ENCODE data around the gene GRIN2B.
A peak's percentile ranks its signal among the peaks of the same experiment; 100 is the strongest.

GRIN2B gene

DNA sequence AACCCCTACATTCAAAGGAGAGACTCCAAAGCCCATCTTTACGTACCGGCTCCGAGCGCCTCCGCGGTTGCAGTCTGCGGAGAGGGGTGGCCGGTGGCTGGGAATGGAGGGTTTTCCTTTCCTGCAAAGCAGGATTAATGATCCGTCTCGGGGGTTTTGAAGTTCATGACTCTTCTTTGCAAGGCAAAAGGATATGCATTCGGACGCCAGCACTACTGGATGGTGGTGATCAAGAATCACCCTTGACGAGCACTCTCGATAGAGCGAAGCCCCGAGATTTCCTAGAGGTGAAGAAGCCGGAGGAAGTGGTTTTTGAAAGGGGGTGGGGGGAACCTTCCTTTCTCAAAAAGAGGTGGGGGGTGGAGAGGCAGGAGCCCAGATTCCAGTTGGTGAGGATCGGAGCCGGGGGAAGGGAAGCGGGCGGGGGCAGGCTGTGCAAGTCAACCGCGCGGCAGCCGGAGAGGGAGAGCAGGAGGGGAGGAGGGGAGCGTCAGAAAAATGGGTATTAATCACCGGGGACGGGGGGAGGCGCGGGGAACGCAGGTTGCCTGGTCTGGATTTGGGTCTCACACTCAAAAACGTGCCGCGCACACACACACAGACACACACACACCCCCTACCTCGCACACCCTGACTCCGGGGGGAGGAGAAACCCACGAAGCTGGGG lies at the start of gene GRIN2B:
GRIN2B (minus strand) TSS at position 307 of the 667 bp plus-strand sequence. CDS start 115,394 bp downstream, outside the sequence.
- no peak for DNase-seq
- ATAC-seq, result peak; percentile 33

DNA sequence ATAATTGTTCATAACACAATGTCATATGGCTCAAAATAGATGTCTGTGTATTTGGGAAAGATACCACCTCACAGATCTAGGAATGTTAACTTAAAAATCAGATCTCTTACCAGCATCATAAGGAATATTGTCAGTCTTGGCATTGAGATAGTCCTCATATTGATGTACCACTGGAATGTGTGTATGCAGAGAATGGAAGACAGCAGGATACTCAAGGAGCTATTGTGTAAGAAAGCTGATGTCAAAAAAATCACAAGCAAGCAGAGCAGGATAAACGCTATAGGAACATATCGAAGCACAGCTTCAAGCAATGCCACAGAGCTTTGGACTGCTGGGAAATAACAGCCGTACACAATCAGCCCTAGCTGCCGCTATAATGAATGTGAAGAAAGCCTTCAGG lies 45.1 kb upstream of the GRIN2B start:
- H3K27me3 Mint-ChIP-seq, result no peaks in the 10 kb centered on the region
- DNase-seq (no peak), ATAC-seq (no peak)
- no peaks in the 10 kb centered on the region for H3K4me1 Mint-ChIP-seq
- H3K9me3 Mint-ChIP-seq, result no peaks in the 10 kb centered on the region
- H3K4me3 Mint-ChIP-seq, result no peak overlapping the region
- H3K27ac Mint-ChIP-seq, result no peak overlapping the region

More for the DNA sequence above, at the start of gene GRIN2B:
- Mint-ChIP-seq H3K4me3 (peak within 1 kb of the TSS; percentile 45 to 73), H3K4me1 (peaks cover 25% of the 10 kb centered on the region), H3K27ac (peak within 1 kb of the TSS in 1 of 2 donors; percentile 37), H3K27me3 (peaks cover 81% of the 10 kb centered on the region), H3K9me3 (no peaks in the 10 kb centered on the region)

DNA sequence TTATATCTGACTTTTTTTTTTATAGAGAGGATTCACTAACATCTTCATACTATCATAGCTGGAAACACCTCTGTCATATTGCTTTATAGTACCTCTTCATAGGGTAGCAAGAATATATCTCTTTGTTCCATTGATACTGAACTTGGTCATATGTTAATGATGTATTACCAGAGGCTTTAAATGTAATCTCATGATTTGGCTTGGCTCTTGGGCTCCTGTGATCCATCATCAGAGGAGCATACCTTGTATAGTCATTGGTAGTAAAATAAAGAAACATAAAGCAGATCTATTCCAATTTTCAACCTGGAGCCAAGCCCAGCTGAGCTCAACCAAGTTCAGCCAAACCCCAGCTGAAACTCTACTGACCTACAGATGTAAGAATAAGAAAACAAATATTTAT lies 43.2 kb upstream of the GRIN2B start:
- Mint-ChIP-seq H3K4me1 (no peaks in the 10 kb centered on the region), H3K27me3 (no peaks in the 10 kb centered on the region), H3K4me3 (no peak overlapping the region), H3K9me3 (no peaks in the 10 kb centered on the region), H3K27ac (no peak overlapping the region)
- ATAC-seq (no peak), DNase-seq (no peak)

DNA sequence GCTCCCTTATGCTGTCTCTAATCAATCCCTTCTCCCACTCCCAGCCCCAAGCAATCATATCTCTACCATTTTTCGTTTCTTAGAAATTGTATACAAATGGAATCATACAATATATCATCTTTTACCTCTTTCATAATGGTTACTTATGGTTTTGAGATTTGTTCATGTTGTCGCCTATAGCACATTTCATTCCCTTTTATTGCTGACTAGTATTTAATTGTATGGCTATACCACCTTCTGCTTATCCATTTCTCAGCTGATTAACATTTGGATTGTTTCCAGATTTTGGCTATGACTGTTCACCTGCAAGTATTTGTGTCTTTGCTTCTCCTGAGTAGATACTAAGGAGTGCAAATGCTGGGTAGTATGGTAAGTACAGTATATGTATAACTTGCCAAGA lies 36.7 kb upstream of the GRIN2B start:
- no peaks in the 10 kb centered on the region for H3K9me3 Mint-ChIP-seq
- no peaks in the 10 kb centered on the region for H3K27me3 Mint-ChIP-seq
- H3K27ac Mint-ChIP-seq, result no peak overlapping the region
- no peaks in the 10 kb centered on the region for H3K4me1 Mint-ChIP-seq
- H3K4me3 Mint-ChIP-seq, result no peak overlapping the region
- ATAC-seq (no peak), DNase-seq (no peak)

DNA sequence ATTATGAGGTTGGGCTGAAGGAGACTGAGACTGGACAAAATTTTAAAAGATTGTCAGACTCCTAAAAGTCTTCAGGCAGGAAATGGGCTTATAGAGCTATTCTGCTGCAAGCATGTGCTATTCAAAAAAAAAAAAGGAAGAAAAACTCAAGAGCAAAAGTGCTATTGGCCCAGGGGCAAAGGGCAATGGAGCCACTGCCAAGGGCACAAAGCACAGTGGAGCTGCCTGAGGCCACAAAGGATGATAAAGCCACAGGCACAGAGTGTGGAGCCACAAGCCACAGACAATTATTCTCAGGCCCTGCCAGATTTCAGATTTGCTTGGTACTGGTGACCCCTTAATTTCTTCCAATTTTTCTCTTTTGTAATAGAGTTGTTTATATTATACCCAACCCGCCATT lies 29.6 kb upstream of the GRIN2B start:
- no peaks in the 10 kb centered on the region for H3K4me1 Mint-ChIP-seq
- H3K27ac Mint-ChIP-seq, result no peak overlapping the region
- H3K4me3 Mint-ChIP-seq, result no peak overlapping the region
- H3K9me3 Mint-ChIP-seq, result no peaks in the 10 kb centered on the region
- ATAC-seq (no peak), DNase-seq (no peak)
- no peaks in the 10 kb centered on the region for H3K27me3 Mint-ChIP-seq

DNA sequence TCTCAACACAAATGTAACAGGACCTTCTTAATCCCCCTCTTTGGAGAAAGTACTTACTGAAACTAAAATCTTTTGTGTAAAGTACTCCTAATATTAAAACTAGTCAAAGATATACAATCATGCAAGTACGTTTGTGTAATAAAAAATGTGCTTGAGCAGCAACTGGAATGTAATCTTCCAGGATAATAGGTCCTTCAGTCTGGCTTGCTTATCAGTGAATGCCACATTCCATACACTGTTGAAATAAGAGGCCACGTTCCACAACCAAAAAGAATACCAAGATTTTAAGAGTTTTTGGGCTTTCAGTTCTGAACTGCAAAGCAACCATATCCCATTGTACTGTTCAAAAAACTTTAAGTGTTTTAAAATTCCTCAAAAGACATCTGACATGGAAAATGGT lies 26.2 kb upstream of the GRIN2B start:
- ATAC-seq (no peak), DNase-seq (no peak)
- Mint-ChIP-seq H3K27me3 (no peaks in the 10 kb centered on the region), H3K4me3 (no peak overlapping the region), H3K27ac (no peak overlapping the region), H3K4me1 (no peaks in the 10 kb centered on the region), H3K9me3 (peaks cover 11 to 17% of the 10 kb centered on the region in 2 donors)

DNA sequence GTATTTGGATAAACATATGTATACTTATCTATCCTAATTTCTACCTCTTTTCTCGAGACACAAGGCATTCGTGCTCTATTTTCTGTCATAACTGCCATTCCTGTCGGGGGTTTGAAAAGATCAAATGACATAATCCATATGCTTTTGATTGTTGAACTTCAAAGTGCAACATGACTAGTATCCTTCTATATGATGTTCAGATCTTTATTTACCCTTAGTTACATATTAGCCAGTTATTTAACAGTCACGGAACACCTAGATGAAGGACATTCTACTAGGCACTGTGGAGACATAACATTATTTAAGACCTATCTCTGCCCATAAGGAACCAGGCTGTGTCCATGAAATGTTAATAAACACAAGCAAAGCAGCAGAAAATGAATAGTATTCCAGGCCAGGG lies 11.2 kb upstream of the GRIN2B start:
- H3K27ac Mint-ChIP-seq, result no peak overlapping the region
- ATAC-seq, result no peak
- no peaks in the 10 kb centered on the region for H3K4me1 Mint-ChIP-seq
- no peak overlapping the region for H3K4me3 Mint-ChIP-seq
- no peaks in the 10 kb centered on the region for H3K9me3 Mint-ChIP-seq
- no peak for DNase-seq
- H3K27me3 Mint-ChIP-seq, result peaks cover 6% of the 10 kb centered on the region

DNA sequence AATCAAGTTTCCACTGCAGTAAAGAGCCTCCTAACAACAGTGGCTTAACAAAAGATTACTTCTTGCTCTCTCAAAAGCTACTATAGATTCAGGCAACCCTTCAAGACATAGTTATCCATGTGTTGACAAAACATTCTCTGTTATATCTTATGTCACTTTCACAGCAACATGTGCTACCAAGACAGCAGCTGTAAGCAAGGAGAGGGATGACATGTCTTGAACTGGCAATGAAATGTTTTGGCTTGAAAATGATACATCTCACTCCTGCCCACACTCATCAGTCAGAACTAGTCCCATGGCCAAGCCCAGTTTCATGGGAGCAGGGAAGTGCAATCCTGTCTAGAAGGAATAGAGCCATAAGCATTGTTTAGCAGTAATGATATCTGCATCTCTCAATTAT lies 10.7 kb upstream of the GRIN2B start:
- Mint-ChIP-seq H3K4me3 (no peak overlapping the region), H3K27me3 (peaks cover 6% of the 10 kb centered on the region), H3K9me3 (no peaks in the 10 kb centered on the region), H3K4me1 (no peaks in the 10 kb centered on the region), H3K27ac (no peak overlapping the region)
- ATAC-seq (no peak), DNase-seq (no peak)

DNA sequence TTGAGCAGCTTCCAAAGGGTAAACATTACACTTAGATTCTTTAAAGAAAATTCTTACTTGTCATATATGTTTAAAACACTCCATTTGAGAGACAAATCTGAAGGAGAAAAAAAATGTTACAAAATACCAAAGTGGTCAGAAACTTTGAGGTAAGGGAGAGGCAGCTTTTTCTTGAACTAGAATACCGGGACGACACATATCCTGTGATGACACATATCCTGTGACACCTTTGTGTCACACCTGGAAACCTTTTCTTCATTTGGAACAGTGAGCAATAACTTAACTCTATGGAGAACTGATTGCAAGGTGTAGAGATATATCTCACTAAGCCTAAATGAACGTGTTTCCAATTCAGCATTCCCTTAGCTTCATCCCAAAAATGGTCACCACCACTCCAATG lies 4.6 kb upstream of the GRIN2B start:
- DNase-seq (no peak), ATAC-seq (no peak)
- no peak overlapping the region for H3K27ac Mint-ChIP-seq
- H3K4me1 Mint-ChIP-seq, result peaks cover 11% of the 10 kb centered on the region
- no peak overlapping the region for H3K4me3 Mint-ChIP-seq
- no peaks in the 10 kb centered on the region for H3K9me3 Mint-ChIP-seq
- peaks cover 43% of the 10 kb centered on the region for H3K27me3 Mint-ChIP-seq

DNA sequence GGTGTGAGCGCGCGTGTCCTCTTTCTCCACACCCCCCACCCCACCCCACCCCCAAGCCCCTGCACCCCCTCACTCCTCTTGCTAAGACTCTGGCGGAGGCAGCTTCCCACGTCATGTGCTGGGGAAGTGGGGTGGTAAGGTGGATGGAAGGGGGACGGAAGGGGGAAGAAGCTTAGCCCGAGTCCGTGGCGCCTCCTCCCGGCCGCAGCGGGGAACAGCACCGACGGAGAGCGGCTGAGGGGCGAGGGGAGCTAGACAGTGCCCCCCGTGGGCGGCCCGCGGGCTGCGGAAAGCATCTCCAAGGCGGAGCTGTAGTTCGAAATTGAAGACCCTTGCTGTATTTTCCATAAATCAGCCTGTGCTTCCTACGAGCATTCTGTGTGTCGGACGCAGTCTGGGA lies 588 bp upstream of the GRIN2B start:
- peak overlapping the region in 1 of 2 donors; percentile 41 for H3K4me3 Mint-ChIP-seq
- H3K4me1 Mint-ChIP-seq, result peaks cover 25% of the 10 kb centered on the region
- no peak overlapping the region for H3K27ac Mint-ChIP-seq
- H3K27me3 Mint-ChIP-seq, result peaks cover 77% of the 10 kb centered on the region
- H3K9me3 Mint-ChIP-seq, result no peaks in the 10 kb centered on the region
- ATAC-seq (peak; percentile 37), DNase-seq (peak in 1 of 2 donors; percentile 21)

DNA sequence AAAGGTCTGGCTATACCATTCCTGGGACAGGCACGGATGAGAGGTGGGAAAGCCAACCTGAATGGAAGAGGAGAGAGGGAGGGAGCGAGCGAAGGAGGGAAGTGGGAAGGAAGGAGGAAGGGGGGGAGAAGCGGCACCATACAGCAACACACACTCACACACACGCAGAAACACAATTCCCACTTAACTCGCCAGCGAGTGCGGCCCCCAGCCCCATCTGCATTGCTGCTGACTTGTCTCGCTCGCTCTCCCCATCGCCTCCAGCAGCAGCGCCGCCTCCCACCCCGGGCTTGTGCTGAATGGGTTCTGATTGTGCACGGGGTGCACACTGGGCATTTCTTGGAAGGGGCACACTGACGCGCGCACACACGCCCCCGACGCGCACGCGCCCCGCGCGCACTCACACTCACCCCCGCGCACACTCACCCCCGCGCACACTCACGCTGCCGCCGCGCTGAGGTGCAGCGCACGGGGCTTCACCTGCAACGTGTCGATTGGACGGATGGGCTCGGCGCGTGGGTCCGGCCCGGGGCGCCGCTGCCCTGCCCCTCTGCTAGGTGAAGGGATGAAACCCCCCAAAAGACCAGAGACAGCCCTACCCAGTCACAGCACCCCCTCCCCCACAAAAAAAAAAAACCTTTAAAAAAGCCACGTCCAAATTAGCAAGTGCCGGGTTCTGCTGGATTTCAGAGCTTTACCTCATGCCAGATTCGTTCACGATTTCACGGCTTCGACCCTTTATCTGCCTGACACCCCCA lies 685 bp downstream of the GRIN2B start:
- peak overlapping the region in 1 of 2 donors; percentile 37 for H3K27ac Mint-ChIP-seq
- H3K27me3 Mint-ChIP-seq, result peaks cover 84% of the 10 kb centered on the region
- peak overlapping the region; percentile 45 to 73 for H3K4me3 Mint-ChIP-seq

DNA sequence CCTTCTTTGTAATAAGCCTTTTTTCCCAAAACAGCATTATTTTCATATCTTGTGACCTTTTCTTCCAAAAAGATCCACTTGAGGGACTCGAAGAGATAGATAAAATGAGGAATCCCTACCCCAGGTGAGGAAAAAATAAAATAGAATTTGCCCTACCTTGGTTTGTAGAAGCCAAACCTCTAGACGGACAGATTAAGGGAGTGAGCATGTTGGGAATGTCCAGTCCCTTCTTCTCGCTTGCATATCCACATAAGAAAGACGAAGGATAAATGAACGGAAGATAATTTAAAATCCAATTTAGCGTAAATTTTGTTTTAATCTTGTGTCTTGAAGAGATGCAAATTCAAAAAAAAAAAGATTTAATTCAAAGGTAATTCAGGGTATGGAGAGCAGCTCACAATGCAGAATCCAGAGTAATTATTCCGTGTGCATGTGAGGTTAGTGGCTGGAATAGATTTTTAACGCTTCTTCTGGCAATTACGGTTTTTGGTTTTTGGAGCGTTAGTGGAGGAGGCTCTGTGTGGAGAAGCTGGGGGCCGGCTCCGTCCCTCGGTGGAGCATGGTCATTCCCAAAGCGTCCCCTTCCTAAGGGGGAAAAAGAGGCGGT lies 1.5 kb downstream of the GRIN2B start:
- H3K4me1 Mint-ChIP-seq, result peaks cover 25% of the 10 kb centered on the region
- H3K4me3 Mint-ChIP-seq, result peak overlapping the region in 1 of 2 donors; percentile 19
- H3K27ac Mint-ChIP-seq, result no peak overlapping the region
- H3K9me3 Mint-ChIP-seq, result no peaks in the 10 kb centered on the region
- ATAC-seq, result no peak
- H3K27me3 Mint-ChIP-seq, result peaks cover 88% of the 10 kb centered on the region
- no peak for DNase-seq

More for the DNA sequence above, 685 bp downstream of the GRIN2B start:
- Mint-ChIP-seq H3K9me3 (no peaks in the 10 kb centered on the region), H3K4me1 (peaks cover 25% of the 10 kb centered on the region)
- DNase-seq, result no peak
- ATAC-seq, result peak; percentile 52

DNA sequence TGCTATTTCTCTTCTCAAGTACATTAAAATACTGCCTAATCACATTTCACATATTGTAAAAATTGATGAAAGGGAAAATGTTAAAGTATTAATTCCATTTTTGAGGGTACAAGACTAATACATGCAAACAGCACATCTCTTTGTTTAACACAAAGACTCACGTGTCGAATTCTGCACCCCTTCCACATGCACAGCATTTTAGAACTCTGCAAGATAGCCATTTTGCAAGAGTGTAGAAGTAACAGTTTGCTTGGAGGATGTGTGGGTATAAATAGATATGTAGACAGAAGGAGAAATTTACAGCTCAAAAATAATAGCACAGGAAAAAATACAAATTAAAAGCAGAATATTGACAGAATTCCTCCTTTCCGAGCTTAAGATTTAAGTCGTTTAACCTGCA lies 2.5 kb downstream of the GRIN2B start:
- ATAC-seq, result no peak
- no peak for DNase-seq

DNA sequence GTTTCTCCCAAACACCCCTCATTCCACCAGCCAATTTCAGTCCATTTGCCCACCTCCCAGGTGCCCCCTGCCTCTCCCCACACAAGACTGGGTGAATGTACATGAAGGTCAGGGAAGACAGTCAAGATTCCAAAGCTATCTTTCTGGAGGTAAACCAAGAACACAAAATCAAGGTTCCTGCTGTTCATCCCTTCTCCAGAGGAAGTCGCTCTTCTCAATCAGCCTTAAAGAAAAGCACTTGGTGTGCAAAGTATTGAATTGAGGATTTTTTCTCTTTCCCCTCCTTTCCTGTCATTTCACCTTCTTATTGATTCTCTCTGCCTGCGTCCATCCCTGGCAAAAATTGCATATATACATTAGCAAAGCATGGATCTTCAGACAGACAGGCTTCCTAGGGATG lies 4.5 kb downstream of the GRIN2B start:
- Mint-ChIP-seq H3K4me3 (no peak overlapping the region), H3K9me3 (no peaks in the 10 kb centered on the region), H3K4me1 (peaks cover 20% of the 10 kb centered on the region), H3K27me3 (peaks cover 75% of the 10 kb centered on the region), H3K27ac (no peak overlapping the region)
- ATAC-seq (no peak), DNase-seq (no peak)

More for the DNA sequence above, 2.5 kb downstream of the GRIN2B start:
- peaks cover 25% of the 10 kb centered on the region for H3K4me1 Mint-ChIP-seq
- H3K27me3 Mint-ChIP-seq, result peaks cover 88% of the 10 kb centered on the region
- H3K4me3 Mint-ChIP-seq, result no peak overlapping the region
- H3K9me3 Mint-ChIP-seq, result no peaks in the 10 kb centered on the region
- H3K27ac Mint-ChIP-seq, result no peak overlapping the region

DNA sequence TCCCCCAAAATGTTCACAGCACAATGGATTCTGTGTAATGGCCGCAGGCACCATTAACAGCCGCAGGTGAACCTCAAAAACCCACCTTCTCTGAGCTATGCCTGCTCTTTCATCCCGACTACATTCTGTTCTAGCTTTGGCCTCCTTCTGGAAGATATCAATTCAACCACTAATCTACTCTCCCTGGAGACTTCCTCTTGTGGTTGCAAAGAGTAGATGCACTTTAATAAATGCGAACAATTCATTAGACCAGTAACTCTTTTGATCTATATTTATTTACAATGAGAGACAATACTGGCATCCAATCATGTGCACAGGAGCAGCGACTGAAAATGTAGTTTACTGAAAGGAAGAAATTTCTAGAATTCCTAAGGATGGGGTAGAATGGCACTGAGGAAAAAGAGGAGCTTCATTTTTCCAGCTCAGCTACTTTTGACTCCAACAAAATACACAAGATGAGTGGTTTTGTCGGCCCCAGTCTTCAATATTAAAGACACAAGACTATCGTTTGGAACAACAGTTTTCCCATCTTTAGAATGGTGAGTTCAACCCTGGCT lies 5.3 kb downstream of the GRIN2B start:
- ATAC-seq, result no peak
- H3K27ac Mint-ChIP-seq, result peak overlapping the region in 1 of 2 donors; percentile 16
- H3K4me1 Mint-ChIP-seq, result peaks cover 15% of the 10 kb centered on the region
- no peak overlapping the region for H3K4me3 Mint-ChIP-seq
- no peak for DNase-seq
- H3K27me3 Mint-ChIP-seq, result peaks cover 67% of the 10 kb centered on the region
- no peaks in the 10 kb centered on the region for H3K9me3 Mint-ChIP-seq

DNA sequence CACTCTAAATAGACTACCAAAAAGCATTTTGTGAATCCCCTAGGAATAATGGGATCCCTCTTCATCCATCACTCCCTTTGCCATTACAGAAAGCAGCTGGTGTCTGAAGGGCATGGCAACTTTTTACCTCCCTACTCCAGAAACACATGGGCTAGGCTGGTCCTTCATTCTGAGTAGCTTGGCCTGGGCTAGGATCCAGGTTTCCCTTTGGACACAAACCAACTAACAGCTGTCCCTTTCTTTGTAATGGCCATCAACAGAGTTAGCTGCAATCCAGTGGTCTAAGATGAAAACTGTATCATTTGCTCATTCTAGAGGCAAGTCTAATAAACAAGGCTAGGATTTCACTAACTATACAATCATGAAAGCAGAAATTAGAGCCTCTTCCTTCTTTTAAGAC lies 7.4 kb downstream of the GRIN2B start:
- ATAC-seq, result no peak

More for the DNA sequence above, 7.4 kb downstream of the GRIN2B start:
- DNase-seq, result no peak
- H3K9me3 Mint-ChIP-seq, result no peaks in the 10 kb centered on the region
- peaks cover 46% of the 10 kb centered on the region for H3K27me3 Mint-ChIP-seq
- no peaks in the 10 kb centered on the region for H3K4me1 Mint-ChIP-seq
- H3K27ac Mint-ChIP-seq, result no peak overlapping the region
- H3K4me3 Mint-ChIP-seq, result no peak overlapping the region

Measured in stimulated activated naive CD8-positive, alpha-beta T cell treated with anti-CD3 and anti-CD28 coated beads, Interleukin-15, amount 100 ng/mL, for 72 hours (primary cell).